Transverse colon (tissue), 4 donors: ENCODE data around the gene CACNA1B.

Source experiments
- EP300 ChIP-seq: sonication (generic); formaldehyde crosslinking; IDR thresholded peaks from one replicate; pipeline ENCODE4 v1.6.1; 2017; ENCODE audit warnings: antibody characterized with exemption, low read depth
- POLR2A ChIP-seq: fragments of 450-650 bp; IDR thresholded peaks from one replicate; pipeline ENCODE4 v1.6.1; 2016; ENCODE audit warnings: antibody characterized with exemption, mild to moderate bottlenecking, moderate library complexity
- POLR2AphosphoS5 ChIP-seq, 3 donors: sonication (generic); formaldehyde crosslinking; IDR thresholded peaks; one replicate each; pipeline ENCODE4 v1.6.1; 2016; ENCODE audit warnings: antibody characterized with exemption in 3 of 3
- TF ChIP-seq, protein P1 (sequence below), 5 experiments: fragments of 200-600 bp in 3 of 5; fragments of 450-650 bp in 2 of 5; sonication (generic) in 3 of 5; IDR thresholded peaks; 1 replicate in 2 of 5; 2 replicates in 3 of 5; pipeline ENCODE4 v1.5.1; 2016 to 2017; ENCODE audit warnings: antibody characterized with exemption in 5 of 5, inconsistent platforms in 3 of 5, mild to moderate bottlenecking in 2 of 5, moderate library complexity in 1 of 5

DNA sequence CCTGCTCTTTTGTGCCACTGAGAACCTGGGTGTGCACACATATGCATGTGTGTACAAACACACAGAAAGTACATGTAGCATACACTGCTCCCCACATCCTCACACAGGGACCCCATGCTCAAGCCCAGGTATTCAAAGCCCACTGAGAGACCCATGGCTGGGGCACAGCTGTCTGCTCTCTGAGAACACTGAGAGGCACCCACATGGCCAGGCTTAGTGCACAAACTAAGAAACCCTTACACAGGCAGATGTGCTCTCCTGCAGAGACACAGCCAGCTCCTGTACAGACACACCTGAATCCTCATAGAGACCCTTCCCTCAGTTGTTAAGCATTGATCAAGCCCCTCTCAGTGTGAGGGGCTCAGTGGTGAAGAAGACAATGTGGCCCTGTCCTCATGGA, 92.5 kb downstream of the CACNA1B start:
- TF ChIP-seq POLR2A (no peak), POLR2AphosphoS5 (IDR thresholded peaks at IDR 0.05) (no peak), EP300 (no peak)
- TF ChIP-seq, protein P1, sequence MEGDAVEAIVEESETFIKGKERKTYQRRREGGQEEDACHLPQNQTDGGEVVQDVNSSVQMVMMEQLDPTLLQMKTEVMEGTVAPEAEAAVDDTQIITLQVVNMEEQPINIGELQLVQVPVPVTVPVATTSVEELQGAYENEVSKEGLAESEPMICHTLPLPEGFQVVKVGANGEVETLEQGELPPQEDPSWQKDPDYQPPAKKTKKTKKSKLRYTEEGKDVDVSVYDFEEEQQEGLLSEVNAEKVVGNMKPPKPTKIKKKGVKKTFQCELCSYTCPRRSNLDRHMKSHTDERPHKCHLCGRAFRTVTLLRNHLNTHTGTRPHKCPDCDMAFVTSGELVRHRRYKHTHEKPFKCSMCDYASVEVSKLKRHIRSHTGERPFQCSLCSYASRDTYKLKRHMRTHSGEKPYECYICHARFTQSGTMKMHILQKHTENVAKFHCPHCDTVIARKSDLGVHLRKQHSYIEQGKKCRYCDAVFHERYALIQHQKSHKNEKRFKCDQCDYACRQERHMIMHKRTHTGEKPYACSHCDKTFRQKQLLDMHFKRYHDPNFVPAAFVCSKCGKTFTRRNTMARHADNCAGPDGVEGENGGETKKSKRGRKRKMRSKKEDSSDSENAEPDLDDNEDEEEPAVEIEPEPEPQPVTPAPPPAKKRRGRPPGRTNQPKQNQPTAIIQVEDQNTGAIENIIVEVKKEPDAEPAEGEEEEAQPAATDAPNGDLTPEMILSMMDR (IDR thresholded peaks at IDR 0.05): no peak
